GM23338 (cell line): ENCODE measurements around the gene GPR171. TPM values are rescaled to one million over a fixed set of nuclear protein-coding genes. Genes with fewer than 3 reads are reported as not detected.

Experiments used
- ATAC-seq: fragments of 200-7000 bp; cut with Tn5 transposase; 3 replicates; pipeline ENCODE4 v1.9.1; 2020
- DNase-seq: peaks from one replicate; pipeline ENCODE4 v3.0.0-alpha.2; 2015; ENCODE audit warnings: low spot score
- H2AFZ ChIP-seq: fragments of 200-600 bp; sonication (generic); 2 replicates; pipeline ENCODE4 v1.8.0; 2016; ENCODE audit warnings: antibody characterized with exemption, mild to moderate bottlenecking, moderate library complexity
- H3F3A ChIP-seq: fragments of 200-600 bp; sonication (generic); replicated peaks from 2 replicates; pipeline ENCODE4 v1.8.0; 2017; ENCODE audit warnings: antibody characterized with exemption, mixed run types, low read depth
- H3K27ac ChIP-seq: fragments of 200-600 bp; sonication (generic); 2 replicates; pipeline ENCODE4 v1.6.1; 2016; ENCODE audit warnings: low read depth
- H3K27me3 ChIP-seq: fragments of 200-600 bp; sonication (generic); 2 replicates; pipeline ENCODE4 v1.8.0; 2016; ENCODE audit warnings: mild to moderate bottlenecking, mixed run types, moderate library complexity; ENCODE audit not compliant: insufficient read depth
- H3K36me3 ChIP-seq: fragments of 200-600 bp; sonication (generic); 2 replicates; pipeline ENCODE4 v1.8.0; 2016; ENCODE audit warnings: mild to moderate bottlenecking; ENCODE audit not compliant: insufficient read depth
- H3K4me1 ChIP-seq: fragments of 200-600 bp; sonication (generic); 2 replicates; pipeline ENCODE4 v1.8.0; 2016; ENCODE audit warnings: mild to moderate bottlenecking, moderate library complexity; ENCODE audit not compliant: insufficient read depth
- H3K4me2 ChIP-seq: fragments of 200-600 bp; sonication (generic); 2 replicates; pipeline ENCODE4 v1.7.1; 2017; ENCODE audit warnings: mixed run types
- H3K4me3 ChIP-seq: fragments of 200-600 bp; sonication (generic); 2 replicates; pipeline ENCODE4 v1.6.1; 2016; ENCODE audit warnings: mixed run types
- H3K79me2 ChIP-seq: fragments of 200-600 bp; sonication (generic); replicated peaks from 2 replicates; pipeline ENCODE4 v1.8.0; 2017; ENCODE audit warnings: mild to moderate bottlenecking; ENCODE audit not compliant: insufficient read depth
- H3K9me2 ChIP-seq: fragments of 200-600 bp; sonication (generic); 2 replicates; pipeline ENCODE4 v1.8.0; 2017; ENCODE audit not compliant: insufficient read depth
- H4K20me1 ChIP-seq: fragments of 200-600 bp; sonication (generic); replicated peaks from 2 replicates; pipeline ENCODE4 v1.8.0; 2017; ENCODE audit warnings: mild to moderate bottlenecking; ENCODE audit not compliant: insufficient read depth
- H3K27ac Mint-ChIP-seq: 2 replicates; pipeline ENCODE4 v1.8.0; 2020; ENCODE audit warnings: inconsistent platforms, mild to moderate bottlenecking, moderate library complexity, mixed read lengths
- H3K27me3 Mint-ChIP-seq: 3 replicates; pipeline ENCODE4 v1.8.0; 2022; ENCODE audit warnings: low read depth, mild to moderate bottlenecking, moderate library complexity, mixed read lengths, inconsistent platforms; ENCODE audit not compliant: insufficient read depth, poor library complexity
- H3K36me3 Mint-ChIP-seq: 3 replicates; pipeline ENCODE4 v1.8.0; 2021; ENCODE audit warnings: low read depth, mild to moderate bottlenecking, inconsistent platforms, moderate library complexity, mixed read lengths
- H3K4me1 Mint-ChIP-seq: 3 replicates; pipeline ENCODE4 v1.8.0; 2020; ENCODE audit warnings: mild to moderate bottlenecking, inconsistent platforms, mixed read lengths
- H3K4me3 Mint-ChIP-seq: 3 replicates; pipeline ENCODE4 v1.8.0; 2021; ENCODE audit warnings: moderate library complexity, mild to moderate bottlenecking, inconsistent platforms, mixed read lengths
- H3K9me3 Mint-ChIP-seq: 3 replicates; pipeline ENCODE4 v1.8.0; 2020; ENCODE audit warnings: moderate library complexity, mild to moderate bottlenecking, inconsistent platforms, mixed read lengths
- CREB1 ChIP-seq: fragments of 250-450 bp; sonication (Bioruptor Pico); IDR thresholded peaks from 2 replicates; pipeline ENCODE4 v1.5.0; 2020; ENCODE audit warnings: low read depth, mild to moderate bottlenecking, moderate library complexity
- CTCF ChIP-seq, 2 experiments: fragments of 200-600 bp in 1 of 2; sonication (generic) in 1 of 2; conservative IDR thresholded peaks; 2 replicates each; pipeline versions ENCODE4 v1.5.1 to v1.6.1; 2016 to 2017; ENCODE audit warnings: antibody characterized with exemption in 2 of 2, low read depth in 2 of 2, mild to moderate bottlenecking in 2 of 2, moderate library complexity in 1 of 2
- ETS1 ChIP-seq: IDR thresholded peaks from 2 replicates; pipeline ENCODE4 v1.6.1; 2016; ENCODE audit warnings: antibody characterized with exemption
- EZH2 ChIP-seq: fragments of 200-600 bp; sonication (generic); IDR thresholded peaks from one replicate; pipeline ENCODE4 v1.8.0; 2017; ENCODE audit warnings: antibody characterized with exemption, mild to moderate bottlenecking, low read depth; ENCODE audit not compliant: unreplicated experiment
- EZH2phosphoT487 ChIP-seq: fragments of 200-600 bp; sonication (generic); IDR thresholded peaks from one replicate; pipeline ENCODE4 v1.8.1; 2018; ENCODE audit warnings: antibody characterized with exemption; ENCODE audit not compliant: unreplicated experiment
- JUNB ChIP-seq: IDR thresholded peaks from one replicate; pipeline ENCODE4 v1.6.1; 2016; ENCODE audit warnings: antibody characterized with exemption; ENCODE audit not compliant: unreplicated experiment
- NANOG ChIP-seq: IDR thresholded peaks from 2 replicates; pipeline ENCODE4 v1.6.1; 2016; ENCODE audit warnings: antibody characterized with exemption, borderline replicate concordance
- POLR2AphosphoS5 ChIP-seq: IDR thresholded peaks from 2 replicates; pipeline ENCODE4 v1.6.1; 2016; ENCODE audit warnings: antibody characterized with exemption, low read depth
- REST ChIP-seq: IDR thresholded peaks from one replicate; pipeline ENCODE4 v1.6.1; 2018; ENCODE audit warnings: antibody characterized with exemption; ENCODE audit not compliant: unreplicated experiment
- STAT1 ChIP-seq: IDR thresholded peaks from one replicate; pipeline ENCODE4 v1.6.1; 2016; ENCODE audit warnings: antibody characterized with exemption; ENCODE audit not compliant: unreplicated experiment
- ZNF114 ChIP-seq: fragments of 250-450 bp; sonication (Bioruptor Pico); IDR thresholded peaks from 2 replicates; pipeline ENCODE4 v1.5.0; 2020; ENCODE audit warnings: mild to moderate bottlenecking, moderate library complexity
- ZNF331 ChIP-seq: fragments of 250-450 bp; sonication (Bioruptor Pico); IDR thresholded peaks from 2 replicates; pipeline ENCODE4 v1.5.0; 2020; ENCODE audit warnings: low read depth, mild to moderate bottlenecking, moderate library complexity
- polyA plus RNA-seq: library from polyadenylated mRNA; unstranded; fragments of >200 nt; fragmentation: Nextera tagmentation; extraction: Ambion mirVana; gene quantifications from 2 replicates; pipeline ENCODE4 v1.2.1, GENCODE V29; 2016
- total RNA-seq: library from RNA; depleted of rRNA; stranded (reverse); fragments of >200 nt; shearing (Covaris generic); gene quantifications from 2 replicates; pipeline ENCODE4 v1.2.3, GENCODE V29; 2014

GPR171 gene
- total and polyA plus RNA-seq, 2 experiments from 2014 or later: 3.4 TPM; not detected in 1

GRCh38 chr3:151198849-151199248 is 4.2 kb downstream of the GPR171 start:
- Histone ChIP-seq H3K27ac (no peak overlapping the region), H3K79me2 (no peaks in the 10 kb centered on the region), H4K20me1 (no peaks in the 10 kb centered on the region), H3F3A (no peaks in the 10 kb centered on the region), H3K27me3 (no peaks in the 10 kb centered on the region), H3K4me1 (no peaks in the 10 kb centered on the region), H3K36me3 (0 out of 2 replicates have a peak, but pooled peaks cover 3% of the 10 kb centered on the region), H3K4me2 (no peak overlapping the region), H3K4me3 (no peak overlapping the region), H3K9me2 (no peaks in the 10 kb centered on the region), H2AFZ (no peak overlapping the region)
- Mint-ChIP-seq H3K27me3 (no peaks in the 10 kb centered on the region), H3K27ac (no peak overlapping the region), H3K4me3 (no peak overlapping the region), H3K36me3 (0 out of 3 replicates have a peak, but pooled peaks cover 5% of the 10 kb centered on the region), H3K9me3 (no peaks in the 10 kb centered on the region), H3K4me1 (no peaks in the 10 kb centered on the region)
- no peak for TF ChIP-seq EZH2phosphoT487
- no peak for TF ChIP-seq REST
- TF ChIP-seq EZH2: no peak
- TF ChIP-seq STAT1: no peak
- TF ChIP-seq ZNF114 (CRISPR knock-in tag): no peak
- TF ChIP-seq ETS1: no peak
- no peak for TF ChIP-seq JUNB
- no peak for TF ChIP-seq CTCF (conservative IDR thresholded peaks at IDR 0.05; ENCODE audit: low read depth in 2 of 2)
- TF ChIP-seq CREB1: no peak
- no peak for TF ChIP-seq NANOG
- TF ChIP-seq ZNF331 (CRISPR knock-in tag): no peak
- no peak for TF ChIP-seq POLR2AphosphoS5
- DNase-seq: no peak
- no peak for ATAC-seq
